Peyer's patch (tissue), 4 donors: ENCODE results near the gene PCDH12.

ENCODE experiments used
- CTCF ChIP-seq, 6 experiments: fragments of 450-650 bp in 4 of 6; fragments of 200-600 bp in 2 of 6; sonication (generic) in 1 of 6; IDR thresholded peaks; one replicate each; pipeline ENCODE4 v1.5.1; 2017 to 2019; ENCODE audit warnings: antibody characterized with exemption in 6 of 6, mild to moderate bottlenecking in 3 of 6, moderate library complexity in 1 of 6
- POLR2A ChIP-seq, 2 donors: fragments of 450-650 bp; IDR thresholded peaks; one replicate each; pipeline ENCODE4 v1.5.1; 2017; ENCODE audit warnings: antibody characterized with exemption in 2 of 2, mild to moderate bottlenecking in 2 of 2, moderate library complexity in 2 of 2

GRCh38 chr5:141908796-141909195, 49.2 kb downstream of the PCDH12 start:
- TF ChIP-seq CTCF (IDR thresholded peaks at IDR 0.05) (no peak), POLR2A (IDR thresholded peaks at IDR 0.05) (no peak)
